Calu3 (cell line): ENCODE data around the gene KCNV2. TPM values are rescaled to one million over a fixed set of nuclear protein-coding genes. Genes with fewer than 3 reads are reported as not detected.

ENCODE experiments used
- BruUV-seq: library from RNA; stranded (reverse); fragments of 400-500 nt; replicated peaks from 2 replicates; lab custom pipeline; 2021; lab: Mats Ljungman, UMichigan
- CTCF ChIA-PET: fragments of 300-600 bp; sonication (Branson Sonifier 250); formaldehyde crosslinking; loops from one replicate; lab custom pipeline; 2022; ENCODE audit warnings: antibody characterized with exemption; lab: Charles Lee
- DNase-seq: peaks from one replicate; pipeline ENCODE4 v3.0.0; 2022
- H3K27ac Mint-ChIP-seq: one replicate; pipeline ENCODE4 v1.8.0; 2022; ENCODE audit warnings: mixed read lengths; ENCODE audit not compliant: unreplicated experiment
- H3K27me3 Mint-ChIP-seq: one replicate; pipeline ENCODE4 v1.8.0; 2022; ENCODE audit warnings: mixed read lengths; ENCODE audit not compliant: unreplicated experiment
- H3K36me3 Mint-ChIP-seq: one replicate; pipeline ENCODE4 v1.8.0; 2022; ENCODE audit warnings: mild to moderate bottlenecking, moderate library complexity, mixed read lengths; ENCODE audit not compliant: insufficient read depth, unreplicated experiment
- H3K4me1 Mint-ChIP-seq: one replicate; pipeline ENCODE4 v1.8.0; 2022; ENCODE audit warnings: mild to moderate bottlenecking, low read depth, mixed read lengths; ENCODE audit not compliant: unreplicated experiment
- H3K4me3 Mint-ChIP-seq: one replicate; pipeline ENCODE4 v1.8.0; 2022; ENCODE audit warnings: mild to moderate bottlenecking, low read depth, moderate library complexity, mixed read lengths; ENCODE audit not compliant: unreplicated experiment
- H3K9me3 Mint-ChIP-seq: one replicate; pipeline ENCODE4 v1.8.0; 2022; ENCODE audit warnings: low read depth, mixed read lengths; ENCODE audit not compliant: unreplicated experiment
- CTCF ChIP-seq: fragments of 200-600 bp; IDR thresholded peaks from one replicate; pipeline ENCODE4 v1.8.0; 2022; ENCODE audit warnings: antibody characterized with exemption; ENCODE audit not compliant: unreplicated experiment
- intact Hi-C: fragments of 100-400 bp; cut with micrococcal nuclease; formaldehyde crosslinking; loops from one replicate; pipeline ENCODE4 v1.10.0; 2022; ENCODE audit not compliant: unreplicated experiment
- total RNA-seq: library from RNA; stranded (reverse); gene quantifications from 2 replicates; pipeline ENCODE4 v1.2.3, GENCODE V29; 2022

KCNV2 gene
- total RNA-seq, 1 experiment from 2014 or later: not detected

GRCh38 chr9:2686911-2687310 is 30.4 kb upstream of the KCNV2 start:
- Mint-ChIP-seq H3K36me3 (no peaks in the 10 kb centered on the region), H3K27me3 (no peaks in the 10 kb centered on the region), H3K4me3 (no peak overlapping the region), H3K4me1 (no peaks in the 10 kb centered on the region), H3K9me3 (no peaks in the 10 kb centered on the region), H3K27ac (no peak overlapping the region)
- intact Hi-C loops: no loop called here
- BruUV-seq: no TSS peak
- DNase-seq: no peak
- CTCF ChIA-PET: no interaction called here
- TF ChIP-seq CTCF: no peak

GRCh38 chr9:2688636-2689035 is 28.7 kb upstream of the KCNV2 start:
- Mint-ChIP-seq H3K27me3 (no peaks in the 10 kb centered on the region), H3K4me1 (no peaks in the 10 kb centered on the region), H3K27ac (no peak overlapping the region), H3K4me3 (no peak overlapping the region), H3K36me3 (no peaks in the 10 kb centered on the region), H3K9me3 (no peaks in the 10 kb centered on the region)
- BruUV-seq: no TSS peak
- DNase-seq: no peak
- CTCF ChIA-PET: no interaction called here
- TF ChIP-seq CTCF: no peak
- intact Hi-C loops: no loop called here

- no peak for TF ChIP-seq CTCF
- intact Hi-C loops: no loop called here
- DNase-seq: no peak
These were observed 26.1 kb upstream of the KCNV2 start for GRCh38 chr9:2691212-2691611.

GRCh38 chr9:2691626-2692025 is 25.7 kb upstream of the KCNV2 start:
- H3K36me3 Mint-ChIP-seq: peaks cover 4% of the 10 kb centered on the region
- no peak for DNase-seq
- no peak for TF ChIP-seq CTCF
- H3K4me1 Mint-ChIP-seq: no peaks in the 10 kb centered on the region
- no peak overlapping the region for H3K27ac Mint-ChIP-seq
- BruUV-seq: no TSS peak
- H3K27me3 Mint-ChIP-seq: no peaks in the 10 kb centered on the region
- CTCF ChIA-PET: no interaction called here
- H3K9me3 Mint-ChIP-seq: no peaks in the 10 kb centered on the region
- no peak overlapping the region for H3K4me3 Mint-ChIP-seq
- intact Hi-C loops: no loop called here

More at GRCh38 chr9:2691212-2691611, 26.1 kb upstream of the KCNV2 start:
- CTCF ChIA-PET: interaction anchor here (0.6 kb wide), 1 partner anchor 273 kb away, joined by 5 read pairs; no protein-coding TSS in a partner anchor
- H3K27ac Mint-ChIP-seq: no peak overlapping the region
- peaks cover 4% of the 10 kb centered on the region for H3K36me3 Mint-ChIP-seq
- BruUV-seq: no TSS peak
- H3K4me3 Mint-ChIP-seq: no peak overlapping the region
- no peaks in the 10 kb centered on the region for H3K9me3 Mint-ChIP-seq
- H3K4me1 Mint-ChIP-seq: no peaks in the 10 kb centered on the region
- H3K27me3 Mint-ChIP-seq: no peaks in the 10 kb centered on the region
